ENCODE results near the gene ILDR1. TPM values are rescaled to one million over a fixed set of nuclear protein-coding genes. Genes with fewer than 3 reads are reported as not detected.

Gene ILDR1
- total RNA-seq, 3 donors from 2014 or later: 10.9 to 36.8 (median 17.2) TPM

DNA sequence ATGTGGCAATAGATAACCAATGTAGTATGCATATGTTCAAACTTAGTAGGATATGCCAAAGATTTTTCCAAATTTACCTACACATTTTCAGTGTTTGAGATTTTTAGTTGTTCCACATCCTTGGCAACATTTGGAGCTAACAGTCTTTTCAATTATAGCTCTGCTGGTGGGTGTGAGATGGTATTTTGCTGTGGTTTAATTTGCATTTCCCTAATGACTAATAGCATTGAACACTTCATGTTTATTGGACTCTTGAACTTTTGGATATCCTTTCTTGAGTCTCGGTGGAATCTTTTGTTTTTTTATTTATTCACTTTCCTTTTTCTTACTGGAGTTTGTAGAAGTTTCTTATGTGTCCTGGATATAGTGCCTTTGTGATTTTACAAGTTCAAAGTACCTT is 11.0 kb upstream of the ILDR1 start:
- ATAC-seq (no peak), DNase-seq (no peak)
- no peak overlapping the region for H3K4me3 ChIP-seq
- peaks cover 22% of the 10 kb centered on the region for H3K9me3 ChIP-seq
- intact Hi-C loops (cut with DNase I, micrococcal nuclease): no loop called here
- no peaks in the 10 kb centered on the region for H3K4me1 ChIP-seq (ENCODE audit: low read depth)
- H3K36me3 ChIP-seq (ENCODE audit: low read depth): no peaks in the 10 kb centered on the region
- TF ChIP-seq, protein P1, sequence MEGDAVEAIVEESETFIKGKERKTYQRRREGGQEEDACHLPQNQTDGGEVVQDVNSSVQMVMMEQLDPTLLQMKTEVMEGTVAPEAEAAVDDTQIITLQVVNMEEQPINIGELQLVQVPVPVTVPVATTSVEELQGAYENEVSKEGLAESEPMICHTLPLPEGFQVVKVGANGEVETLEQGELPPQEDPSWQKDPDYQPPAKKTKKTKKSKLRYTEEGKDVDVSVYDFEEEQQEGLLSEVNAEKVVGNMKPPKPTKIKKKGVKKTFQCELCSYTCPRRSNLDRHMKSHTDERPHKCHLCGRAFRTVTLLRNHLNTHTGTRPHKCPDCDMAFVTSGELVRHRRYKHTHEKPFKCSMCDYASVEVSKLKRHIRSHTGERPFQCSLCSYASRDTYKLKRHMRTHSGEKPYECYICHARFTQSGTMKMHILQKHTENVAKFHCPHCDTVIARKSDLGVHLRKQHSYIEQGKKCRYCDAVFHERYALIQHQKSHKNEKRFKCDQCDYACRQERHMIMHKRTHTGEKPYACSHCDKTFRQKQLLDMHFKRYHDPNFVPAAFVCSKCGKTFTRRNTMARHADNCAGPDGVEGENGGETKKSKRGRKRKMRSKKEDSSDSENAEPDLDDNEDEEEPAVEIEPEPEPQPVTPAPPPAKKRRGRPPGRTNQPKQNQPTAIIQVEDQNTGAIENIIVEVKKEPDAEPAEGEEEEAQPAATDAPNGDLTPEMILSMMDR (IDR thresholded peaks at IDR 0.05): no peak

DNA sequence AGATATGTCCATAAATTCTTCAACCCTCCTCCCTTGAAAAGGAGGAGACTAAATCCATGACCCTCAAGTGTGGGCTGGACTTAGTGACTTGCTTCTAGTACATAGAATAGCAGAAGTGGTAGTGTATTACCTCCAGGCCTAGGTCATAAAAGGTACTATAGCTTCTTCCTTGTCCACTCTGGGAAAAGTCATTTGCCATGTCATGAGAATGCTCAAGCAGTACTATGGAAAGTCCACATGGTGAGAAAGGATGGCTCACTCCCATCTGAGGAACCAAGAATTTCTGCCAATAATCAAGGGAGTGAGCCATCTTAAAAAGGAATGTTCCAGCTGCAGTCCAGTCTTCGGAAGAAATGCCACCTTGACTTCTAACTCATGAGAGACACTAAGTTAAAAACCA is 10.5 kb upstream of the ILDR1 start:
- Histone ChIP-seq H3K36me3 (ENCODE audit: low read depth) (no peaks in the 10 kb centered on the region), H3K4me1 (ENCODE audit: low read depth) (no peaks in the 10 kb centered on the region), H3K4me3 (no peak overlapping the region), H3K9me3 (peaks cover 17% of the 10 kb centered on the region)
- TF ChIP-seq, protein P1 (IDR thresholded peaks at IDR 0.05): no peak
- intact Hi-C loops (cut with DNase I, micrococcal nuclease): no loop called here
- DNase-seq (no peak), ATAC-seq (no peak)

DNA sequence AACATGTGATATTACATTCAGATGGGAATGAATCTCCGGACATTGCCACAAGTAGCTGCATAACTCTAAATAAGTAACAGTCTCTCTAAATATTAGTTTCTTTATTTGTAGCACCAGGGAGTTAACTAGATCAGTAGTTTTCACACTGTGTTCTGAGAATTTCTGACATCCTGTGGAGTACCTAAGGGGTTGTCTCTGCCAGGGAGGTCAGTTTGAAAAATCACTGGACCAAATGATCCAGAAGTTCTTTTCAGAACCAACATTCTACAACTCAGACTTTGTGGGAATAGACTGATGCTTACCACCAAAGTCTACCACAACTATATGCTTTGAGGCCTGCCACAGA is 9.0 kb upstream of the ILDR1 start:
- no peak for DNase-seq
- Histone ChIP-seq H3K4me3 (no peak overlapping the region), H3K9me3 (peaks cover 4% of the 10 kb centered on the region), H3K36me3 (ENCODE audit: low read depth) (no peaks in the 10 kb centered on the region), H3K4me1 (ENCODE audit: low read depth) (no peaks in the 10 kb centered on the region)
- intact Hi-C loops (cut with DNase I, micrococcal nuclease): no loop called here
- ATAC-seq: no peak
- TF ChIP-seq, protein P1 (IDR thresholded peaks at IDR 0.05): no peak

DNA sequence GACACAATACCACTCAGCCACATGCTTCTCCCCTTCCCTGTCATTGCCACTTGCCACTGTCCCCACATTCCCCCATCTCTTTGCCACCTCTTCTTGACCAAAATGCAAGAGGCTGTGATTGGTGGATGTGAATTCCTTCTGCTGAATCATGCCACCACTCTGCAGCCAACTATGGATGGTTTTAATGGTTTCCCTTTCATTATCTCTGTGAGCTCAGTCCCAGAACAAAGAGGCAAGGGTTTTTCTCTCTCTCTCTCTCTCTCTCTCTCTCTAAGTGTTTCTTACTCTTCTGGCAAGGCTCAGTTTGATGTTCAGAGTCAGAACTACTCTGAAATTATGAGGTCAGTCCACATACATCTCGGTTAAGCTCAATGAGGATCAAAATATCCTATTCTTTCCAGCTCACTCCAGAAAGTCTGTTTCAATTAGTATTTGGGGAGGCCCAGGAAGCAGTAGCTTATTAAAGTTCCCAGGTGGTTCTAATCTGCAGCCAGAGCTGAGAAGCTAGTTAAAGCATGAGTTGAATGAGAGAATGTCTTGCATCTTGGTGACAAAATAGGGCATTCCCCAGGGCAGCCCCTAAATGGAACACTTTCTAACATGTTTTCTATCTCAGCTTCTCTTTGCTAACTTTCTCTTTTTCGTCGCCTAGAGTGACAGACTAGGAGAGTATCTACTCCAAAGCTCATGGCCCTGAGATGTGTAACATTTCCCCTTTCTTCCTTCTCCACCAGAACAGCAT is 8.5 kb upstream of the ILDR1 start:
- Histone ChIP-seq H3K36me3 (ENCODE audit: low read depth) (no peaks in the 10 kb centered on the region), H3K9me3 (no peaks in the 10 kb centered on the region), H3K4me1 (ENCODE audit: low read depth) (no peaks in the 10 kb centered on the region), H3K4me3 (no peak overlapping the region)
- no peak for DNase-seq
- intact Hi-C loops (cut with DNase I, micrococcal nuclease): no loop called here
- ATAC-seq: peak; percentile 29
- TF ChIP-seq, protein P1 (IDR thresholded peaks at IDR 0.05): no peak

DNA sequence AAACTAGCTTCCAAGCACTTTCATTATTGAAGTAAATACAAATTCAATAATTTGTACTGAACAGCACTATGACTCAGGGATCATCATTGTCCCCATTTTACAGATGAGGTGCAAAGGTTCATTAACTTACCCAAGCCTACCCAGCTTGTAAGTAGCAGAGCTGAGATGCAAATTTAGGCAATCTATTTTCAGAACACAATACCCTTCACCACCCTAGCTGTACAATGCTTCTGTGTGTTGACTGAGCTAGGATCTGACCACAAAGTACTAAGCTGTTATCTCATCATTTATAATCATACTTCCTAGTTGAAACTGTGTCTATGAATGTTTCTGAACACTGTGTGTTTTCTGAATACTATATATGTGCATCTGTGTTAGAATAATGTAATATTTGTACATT is 3.2 kb upstream of the ILDR1 start:
- TF ChIP-seq, protein P1 (IDR thresholded peaks at IDR 0.05): no peak
- H3K9me3 ChIP-seq: no peaks in the 10 kb centered on the region
- intact Hi-C loops (cut with DNase I, micrococcal nuclease): no loop called here
- ATAC-seq (no peak), DNase-seq (no peak)
- H3K36me3 ChIP-seq (ENCODE audit: low read depth): no peaks in the 10 kb centered on the region
- H3K4me3 ChIP-seq: no peak overlapping the region
- H3K4me1 ChIP-seq (ENCODE audit: low read depth): peaks cover 4% of the 10 kb centered on the region

DNA sequence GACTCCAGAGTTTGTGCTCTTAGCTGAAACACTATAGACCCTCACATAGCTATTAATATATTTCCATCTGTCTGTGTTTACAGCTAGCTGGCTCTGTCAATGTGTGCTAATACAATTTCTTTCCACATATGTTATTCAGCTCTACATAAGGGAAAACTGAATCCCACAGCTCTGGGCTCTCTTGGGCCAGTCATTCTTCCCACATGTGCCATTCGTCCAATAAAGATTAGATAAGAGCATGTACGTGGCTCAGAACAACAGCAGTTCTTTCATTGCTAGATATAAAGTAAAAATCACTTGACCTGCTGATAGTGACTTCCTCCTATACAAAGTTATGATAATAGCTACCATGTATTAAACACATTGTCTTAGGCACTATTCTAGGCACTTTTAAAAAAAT is 2.8 kb upstream of the ILDR1 start:
- TF ChIP-seq, protein P1 (IDR thresholded peaks at IDR 0.05): no peak
- Histone ChIP-seq H3K4me3 (no peak overlapping the region), H3K9me3 (no peaks in the 10 kb centered on the region), H3K4me1 (ENCODE audit: low read depth) (peaks cover 9% of the 10 kb centered on the region), H3K36me3 (ENCODE audit: low read depth) (no peaks in the 10 kb centered on the region)
- intact Hi-C loops (cut with DNase I, micrococcal nuclease): no loop called here
- peak; percentile 23 for ATAC-seq
- no peak for DNase-seq
